Activated CD8-positive, alpha-beta memory T cell treated with anti-CD3 and anti-CD28 coated beads, Interleukin-2, amount 50 U/mL, for 1 hour (primary cell): ENCODE data around the gene RTN4RL1.

Experiments
- DNase-seq: peaks from one replicate; pipeline ENCODE4 v3.0.0-alpha.2; 2020; ENCODE audit errors: extremely low read depth

Gene RTN4RL1

DNA sequence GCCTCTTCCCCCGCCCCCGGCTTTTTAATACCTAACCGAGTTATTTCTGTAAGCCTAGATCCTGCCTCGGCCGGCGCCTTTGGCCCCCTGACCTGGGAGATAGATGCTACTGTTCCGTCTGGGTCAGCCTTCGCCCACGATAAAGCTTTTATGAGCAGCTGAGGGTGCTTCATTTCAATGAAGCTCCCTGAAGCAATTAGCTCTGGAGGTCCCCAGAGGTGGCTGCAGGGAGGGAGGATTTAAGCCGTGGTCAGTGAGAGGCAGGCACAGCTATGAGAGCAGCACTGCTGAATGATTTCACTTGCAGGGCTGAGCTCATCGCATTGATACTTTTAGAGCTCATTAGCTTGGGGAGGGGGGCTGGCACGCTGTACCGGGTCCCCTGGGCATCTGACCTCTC, 105.9 kb downstream of the RTN4RL1 start:
- DNase-seq = no peak

GRCh38 chr17:1918346-1919162, 106.6 kb downstream of the RTN4RL1 start:
- DNase-seq = no peak

- DNase-seq = no peak
These were observed 108.0 kb downstream of the RTN4RL1 start for GRCh38 chr17:1916963-1917715.

GRCh38 chr17:1916316-1916715, 108.8 kb downstream of the RTN4RL1 start:
- no peak for DNase-seq

GRCh38 chr17:1915889-1916288, 109.2 kb downstream of the RTN4RL1 start:
- no peak for DNase-seq

DNA sequence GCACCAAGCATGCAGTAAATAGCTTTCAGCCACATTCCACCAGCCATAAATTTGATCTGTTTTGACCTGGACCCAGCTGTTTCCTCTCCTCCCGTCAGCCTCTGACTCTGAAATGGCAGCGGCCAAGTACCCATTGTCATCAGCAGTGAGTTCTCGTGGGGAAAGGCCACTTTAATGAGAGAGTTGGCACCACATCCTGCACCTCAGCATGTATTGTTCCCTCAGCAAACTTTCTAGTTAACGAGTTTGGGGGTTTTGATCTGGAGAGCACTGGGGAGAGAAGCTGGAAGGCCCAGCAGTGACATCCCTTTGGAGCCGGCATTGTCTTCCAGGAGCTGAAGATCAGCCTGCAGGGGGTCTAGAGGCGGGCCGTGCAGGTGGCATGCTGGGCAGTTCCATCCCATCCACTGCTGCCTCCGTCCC, 110.5 kb downstream of the RTN4RL1 start:
- DNase-seq = no peak

DNA sequence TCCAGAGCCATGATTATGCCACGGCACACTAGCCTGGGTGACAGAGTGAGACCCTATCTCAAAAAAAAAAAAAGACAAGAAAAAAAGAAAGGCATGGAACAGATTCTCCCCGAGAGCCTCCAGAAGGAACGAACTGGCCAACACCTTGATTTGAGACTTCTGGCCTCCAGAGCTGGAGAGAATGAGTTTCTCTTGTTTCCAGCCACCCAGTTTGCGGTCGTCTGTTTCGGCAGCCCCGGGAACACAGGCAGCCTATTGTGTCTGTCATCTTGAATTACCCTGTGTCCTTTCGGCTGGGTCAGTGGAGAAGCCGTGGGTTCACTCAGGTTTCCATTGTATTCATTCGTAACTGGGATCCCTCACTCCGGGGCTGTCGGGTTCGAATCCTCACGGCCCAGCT, 111.4 kb downstream of the RTN4RL1 start:
- DNase-seq = no peak

- DNase-seq = no peak
These were observed 113.0 kb downstream of the RTN4RL1 start for GRCh38 chr17:1912146-1912545.

DNA sequence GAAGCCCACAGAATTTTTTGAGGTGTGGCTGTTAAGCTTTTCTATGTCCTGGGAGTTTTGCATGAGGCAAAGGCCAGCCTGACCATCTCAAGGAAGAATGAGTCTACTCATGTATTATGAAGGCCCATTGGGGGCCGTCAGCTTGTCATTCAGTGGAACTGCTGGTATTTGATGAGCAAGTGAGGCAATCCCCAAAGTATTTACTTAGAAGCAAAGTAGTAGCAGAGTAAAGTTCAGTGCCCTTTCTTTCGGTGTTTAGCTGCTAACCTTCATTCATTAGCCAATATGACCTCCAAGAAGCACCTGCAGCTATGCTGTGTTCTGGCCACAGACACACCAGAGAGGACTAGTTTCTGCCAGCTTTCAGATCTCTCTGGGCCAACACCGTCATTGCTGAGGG, 115.1 kb downstream of the RTN4RL1 start:
- no peak for DNase-seq

GRCh38 chr17:1908699-1909309, 116.3 kb downstream of the RTN4RL1 start:
- no peak for DNase-seq

DNA sequence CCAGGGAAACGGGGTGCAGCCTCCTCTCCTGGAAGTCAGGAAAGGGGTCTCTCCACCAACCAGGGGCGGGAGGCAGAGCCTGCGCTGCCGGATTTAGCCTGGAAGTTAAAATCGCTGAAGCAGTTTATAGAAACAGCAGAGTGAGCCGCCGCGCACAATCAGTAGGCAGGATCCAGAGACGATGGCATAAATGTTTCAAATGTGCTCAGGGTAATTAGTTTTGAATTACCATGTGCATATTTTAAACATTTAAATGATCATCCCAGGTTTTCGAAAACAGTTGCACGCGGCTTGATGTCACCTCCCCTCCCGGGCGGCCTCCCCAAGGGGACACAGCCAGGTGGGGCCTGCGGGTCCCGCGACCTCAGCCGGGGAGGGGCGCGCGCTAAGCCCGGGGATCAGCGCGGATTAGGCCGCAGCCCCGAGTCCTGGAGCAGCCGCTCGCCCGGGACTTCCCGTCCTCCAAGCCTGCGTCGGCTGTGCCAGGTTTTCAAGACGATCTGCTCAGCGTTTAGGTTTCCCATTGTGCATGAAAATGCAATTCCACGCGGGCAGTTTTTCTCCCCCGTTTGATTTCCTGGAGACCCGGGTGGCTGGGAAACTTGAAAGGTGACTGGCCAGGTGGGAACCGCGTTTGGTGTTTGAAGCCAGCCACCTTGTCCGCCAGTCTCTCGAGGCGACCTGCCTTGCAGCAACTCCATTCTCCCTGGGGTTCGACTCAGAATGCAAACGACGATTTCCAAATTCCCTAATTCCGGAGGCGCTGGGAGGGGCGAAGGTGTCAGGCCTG, 117.0 kb downstream of the RTN4RL1 start:
- no peak for DNase-seq

DNA sequence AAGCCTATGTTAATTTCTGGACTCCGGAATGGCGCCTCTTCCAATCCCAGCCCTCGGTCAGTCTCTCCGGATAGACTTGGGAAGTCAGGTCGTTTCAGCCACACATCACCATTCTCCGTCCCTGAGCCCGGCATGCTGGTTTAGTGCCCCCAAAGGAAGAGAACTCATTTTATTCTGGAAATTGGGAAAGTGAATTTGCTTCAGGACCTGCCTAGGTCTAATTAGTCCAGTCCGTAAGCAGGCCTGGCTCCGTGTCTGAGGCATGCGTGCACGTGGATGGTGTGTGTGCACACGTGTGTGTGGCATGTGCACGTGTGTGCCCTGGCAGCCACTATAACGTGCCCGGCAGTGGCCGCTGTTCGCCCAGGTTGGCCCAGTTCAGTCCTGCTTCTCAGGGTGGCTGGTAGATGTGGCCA, 117.9 kb downstream of the RTN4RL1 start:
- no peak for DNase-seq

GRCh38 chr17:1906662-1907101, 118.5 kb downstream of the RTN4RL1 start:
- no peak for DNase-seq

DNA sequence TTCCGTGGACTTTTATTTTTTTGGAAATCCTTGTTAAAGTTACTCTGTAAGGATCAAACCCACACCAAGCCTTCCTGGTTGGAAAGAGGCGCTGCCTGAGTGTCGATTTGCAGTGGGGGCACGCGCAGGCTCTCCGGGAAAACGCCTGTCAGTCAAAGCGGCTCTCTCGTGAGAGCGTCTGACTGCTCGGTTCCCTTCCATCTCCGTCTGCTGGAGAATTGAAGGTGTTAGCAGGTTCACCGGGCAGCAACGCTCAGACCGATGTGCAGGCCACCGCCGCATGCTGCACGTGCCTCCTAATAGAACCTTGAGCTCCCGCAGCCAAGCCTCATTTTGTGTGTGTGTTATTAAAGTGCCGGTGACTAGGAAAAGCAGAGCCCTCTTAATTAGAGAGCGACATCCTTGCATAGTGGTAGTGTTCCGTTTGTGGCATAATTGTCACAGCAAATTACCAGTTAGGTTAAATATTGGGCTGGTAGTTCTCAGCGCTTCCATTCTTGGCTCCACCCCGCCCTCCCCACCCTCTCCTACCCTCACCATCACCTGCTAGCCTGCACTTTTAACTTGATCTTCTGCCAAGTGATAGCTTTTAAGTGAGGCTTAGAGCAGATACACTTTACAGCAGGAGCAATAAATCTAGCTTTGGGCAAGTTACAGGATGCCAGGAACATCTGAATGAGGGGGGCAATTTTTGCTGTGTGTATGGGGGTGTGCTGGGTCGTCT, 119.8 kb downstream of the RTN4RL1 start:
- DNase-seq = no peak

GRCh38 chr17:1904273-1905182, 120.6 kb downstream of the RTN4RL1 start:
- no peak for DNase-seq

GRCh38 chr17:1899403-1900000, 125.6 kb downstream of the RTN4RL1 start:
- DNase-seq = no peak

DNA sequence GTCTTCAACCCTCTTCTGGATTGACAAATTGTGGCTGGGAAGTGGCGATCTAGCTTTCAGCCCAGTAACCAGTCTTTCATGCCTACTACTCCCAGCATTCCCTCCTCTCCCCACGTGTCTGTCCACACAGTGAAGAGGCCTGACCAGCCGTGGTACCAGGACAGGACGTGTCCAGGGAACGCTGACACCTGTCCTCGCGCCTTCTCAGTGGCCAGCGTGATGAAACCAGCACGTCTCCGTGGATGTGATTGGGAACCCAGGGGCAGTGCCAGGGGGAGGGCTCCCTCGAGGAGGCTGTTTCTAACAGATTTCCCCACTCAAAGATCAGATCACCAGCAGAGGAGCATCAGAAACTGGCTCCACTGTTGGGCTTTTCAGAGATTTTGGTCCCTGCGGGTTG, 126.3 kb downstream of the RTN4RL1 start:
- DNase-seq = no peak

GRCh38 chr17:1898332-1898731, 126.8 kb downstream of the RTN4RL1 start:
- no peak for DNase-seq

- no peak for DNase-seq
These were observed 128.0 kb downstream of the RTN4RL1 start for GRCh38 chr17:1897105-1897656.
